Mucosa of descending colon (tissue), 3 donors: ENCODE data around the gene COL5A1. TPM values are rescaled to one million over a fixed set of nuclear protein-coding genes. Genes with fewer than 3 reads are reported as not detected.

Experiments used
- ATAC-seq: fragments of 200-7000 bp; cut with Tn5 transposase; one replicate; pipeline ENCODE4 v1.9.1; 2020; ENCODE audit warnings: mild to moderate bottlenecking, moderate library complexity
- DNase-seq, 3 donors: peaks; one replicate each; pipeline ENCODE4 v3.0.0-alpha.2; 2020
- H3K36me3 ChIP-seq: fragments of 200-600 bp; one replicate; pipeline ENCODE4 v1.8.0; 2021; ENCODE audit warnings: low read depth, mild to moderate bottlenecking
- H3K4me1 ChIP-seq: fragments of 200-600 bp; one replicate; pipeline ENCODE4 v1.8.0; 2021; ENCODE audit warnings: low read depth, mild to moderate bottlenecking
- H3K4me3 ChIP-seq: fragments of 200-600 bp; one replicate; pipeline ENCODE4 v1.8.0; 2021; ENCODE audit warnings: mild to moderate bottlenecking
- H3K9me3 ChIP-seq: fragments of 200-600 bp; one replicate; pipeline ENCODE4 v1.8.0; 2021; ENCODE audit warnings: mild to moderate bottlenecking
- CTCF ChIP-seq: fragments of 200-600 bp; IDR thresholded peaks from one replicate; pipeline ENCODE4 v1.8.0; 2022; ENCODE audit warnings: antibody characterized with exemption, mild to moderate bottlenecking
- intact Hi-C, 2 donors: fragments of 100-400 bp; cut with DNase I in 1 of 2; cut with micrococcal nuclease in 1 of 2; formaldehyde crosslinking; loops; one replicate each; pipeline versions ENCODE4 v1.11.0 to v1.11.1; 2022; cut with DNase I, micrococcal nuclease
- total RNA-seq, 3 donors: library from RNA; stranded (reverse); fragmentation: NEBNext Ultra II Directional in 2 of 3; extraction: Animal tissue kit (Norgen Biotek cat#: 25700) in 2 of 3; gene quantifications; one replicate each; pipeline versions ENCODE4 v1.2.1 to v1.2.4, GENCODE V29; 2021 to 2023
- donor health status: DM: no; HTN: no; CAD: no; lungs with moderate emphysema.
- donor health status: DM: no; HTN: no; CAD: no.
- donor health status: DM: no; HTN: yes; CAD: no.

Gene COL5A1
- total RNA-seq, 3 donors from 2014 or later = 8.6 to 62.3 (median 22.2) TPM

GRCh38 chr9:134839455-134840125 lies 198.0 kb downstream of the COL5A1 start:
- H3K4me1 ChIP-seq = no peaks in the 10 kb centered on the region
- H3K9me3 ChIP-seq = no peaks in the 10 kb centered on the region
- DNase-seq = peak in 1 of 3 donors; percentile 40
- H3K36me3 ChIP-seq = no peaks in the 10 kb centered on the region
- no peak for ATAC-seq
- no peak overlapping the region for H3K4me3 ChIP-seq
- TF ChIP-seq CTCF = no peak
- intact Hi-C loops = no loop called here

- intact Hi-C loops = no loop called here
- no peak for ATAC-seq
Observed at GRCh38 chr9:134840511-134840910, 198.9 kb downstream of the COL5A1 start.

GRCh38 chr9:134841180-134841904 lies 199.7 kb downstream of the COL5A1 start:
- intact Hi-C loops = no loop called here

More at GRCh38 chr9:134840511-134840910, 198.9 kb downstream of the COL5A1 start:
- H3K9me3 ChIP-seq = no peaks in the 10 kb centered on the region
- no peaks in the 10 kb centered on the region for H3K36me3 ChIP-seq
- H3K4me3 ChIP-seq = no peak overlapping the region
- no peaks in the 10 kb centered on the region for H3K4me1 ChIP-seq
- no peak for TF ChIP-seq CTCF
- peak in 1 of 3 donors; percentile 20 for DNase-seq

GRCh38 chr9:134842321-134842720 lies 200.7 kb downstream of the COL5A1 start:
- no peak for TF ChIP-seq CTCF
- DNase-seq = peak in 1 of 3 donors; percentile 27
- Histone ChIP-seq H3K36me3 (no peaks in the 10 kb centered on the region), H3K9me3 (no peaks in the 10 kb centered on the region), H3K4me3 (no peak overlapping the region), H3K4me1 (no peaks in the 10 kb centered on the region)
- intact Hi-C loops = no loop called here
- ATAC-seq = no peak

More at GRCh38 chr9:134841180-134841904, 199.7 kb downstream of the COL5A1 start:
- DNase-seq = peak in 1 of 3 donors; percentile 31
- no peaks in the 10 kb centered on the region for H3K4me1 ChIP-seq
- no peak for ATAC-seq
- no peak for TF ChIP-seq CTCF
- H3K9me3 ChIP-seq = no peaks in the 10 kb centered on the region
- no peaks in the 10 kb centered on the region for H3K36me3 ChIP-seq
- no peak overlapping the region for H3K4me3 ChIP-seq

GRCh38 chr9:134843740-134844139 lies 202.1 kb downstream of the COL5A1 start:
- DNase-seq (peak in 1 of 3 donors; percentile 31), ATAC-seq (no peak)
- no peaks in the 10 kb centered on the region for H3K4me1 ChIP-seq
- peaks cover 2% of the 10 kb centered on the region for H3K9me3 ChIP-seq
- intact Hi-C loops = no loop called here
- no peaks in the 10 kb centered on the region for H3K36me3 ChIP-seq
- no peak overlapping the region for H3K4me3 ChIP-seq
- no peak for TF ChIP-seq CTCF
